PC-3 (cell line): ENCODE measurements around the gene PNMA6E. TPM values are rescaled to one million over a fixed set of nuclear protein-coding genes. Genes with fewer than 3 reads are reported as not detected.

Experiments used
- ATAC-seq: fragments of 200-7000 bp; cut with Tn5 transposase; 2 replicates; pipeline ENCODE4 v1.9.1; 2020; ENCODE audit warnings: mild to moderate bottlenecking, moderate library complexity
- BruUV-seq: library from RNA; stranded (reverse); fragments of 400-500 nt; replicated peaks from 2 replicates; lab custom pipeline; 2021; lab: Mats Ljungman, UMichigan
- CTCF ChIA-PET: fragments of 300-600 bp; sonication (Branson Sonifier 250); formaldehyde crosslinking; loops from one replicate; lab custom pipeline; 2022; ENCODE audit warnings: antibody characterized with exemption; lab: Charles Lee
- POLR2A ChIA-PET: fragments of 300-600 bp; sonication (Branson Sonifier 250); formaldehyde crosslinking; loops from one replicate; lab custom pipeline; 2022; ENCODE audit warnings: antibody characterized with exemption; ENCODE audit not compliant: unreplicated experiment; lab: Charles Lee
- DNase-seq: peaks from one replicate; pipeline ENCODE4 v3.0.0-alpha.2; 2015
- H2AFZ ChIP-seq: fragments of 300-600 bp; sonication (generic); 2 replicates; pipeline ENCODE4 v1.6.0; 2016; ENCODE audit warnings: antibody characterized with exemption, low read length
- H3F3A ChIP-seq: fragments of 300-600 bp; sonication (generic); one replicate; pipeline ENCODE4 v1.6.0; 2017; ENCODE audit warnings: antibody characterized with exemption, low read length, control low read depth, mild to moderate bottlenecking; ENCODE audit not compliant: unreplicated experiment
- H3K27ac ChIP-seq: fragments of 300-600 bp; sonication (generic); 2 replicates; pipeline ENCODE4 v1.5.1; 2016; ENCODE audit warnings: mild to moderate bottlenecking, low read length
- H3K27me3 ChIP-seq: fragments of 300-600 bp; sonication (generic); 2 replicates; pipeline ENCODE4 v1.6.1; 2016; ENCODE audit warnings: low read length, mixed read lengths
- H3K36me3 ChIP-seq: fragments of 300-600 bp; sonication (generic); 2 replicates; pipeline ENCODE4 v1.6.1; 2016; ENCODE audit warnings: low read depth, mixed run types, low read length, mixed read lengths
- H3K4me1 ChIP-seq: fragments of 300-600 bp; sonication (generic); 2 replicates; pipeline ENCODE4 v1.5.1; 2016; ENCODE audit warnings: low read length; ENCODE audit not compliant: insufficient read depth
- H3K4me2 ChIP-seq: fragments of 300-600 bp; sonication (generic); 2 replicates; pipeline ENCODE4 v1.6.0; 2016; ENCODE audit warnings: low read length
- H3K4me3 ChIP-seq: fragments of 300-600 bp; sonication (generic); 2 replicates; pipeline ENCODE4 v1.5.1; 2016; ENCODE audit warnings: mild to moderate bottlenecking, low read length, mixed read lengths
- H3K79me2 ChIP-seq: fragments of 300-600 bp; sonication (generic); 2 replicates; pipeline ENCODE4 v1.6.1; 2017; ENCODE audit warnings: low read length, mixed read lengths
- H3K9ac ChIP-seq: fragments of 300-600 bp; sonication (generic); 2 replicates; pipeline ENCODE4 v1.6.0; 2016; ENCODE audit warnings: mild to moderate bottlenecking, low read length
- H3K9me2 ChIP-seq: fragments of 300-600 bp; sonication (generic); replicated peaks from 2 replicates; pipeline ENCODE4 v1.6.1; 2016; ENCODE audit warnings: mixed run types, low read length, mixed read lengths
- H3K9me3 ChIP-seq: fragments of 300-600 bp; sonication (generic); 2 replicates; pipeline ENCODE4 v1.6.1; 2016; ENCODE audit warnings: low read length, mixed read lengths
- H4K20me1 ChIP-seq: fragments of 300-600 bp; sonication (generic); 2 replicates; pipeline ENCODE4 v1.6.1; 2016; ENCODE audit warnings: low read length, mixed read lengths
- CTCF ChIP-seq: fragments of 300-600 bp; sonication (generic); conservative IDR thresholded peaks from 2 replicates; pipeline ENCODE4 v1.5.1; 2017; ENCODE audit warnings: antibody characterized with exemption, low read depth, mild to moderate bottlenecking, low read length
- EZH2 ChIP-seq: fragments of 300-600 bp; sonication (generic); IDR thresholded peaks from one replicate; pipeline ENCODE4 v1.6.1; 2017; ENCODE audit warnings: antibody characterized with exemption, mild to moderate bottlenecking, low read length; ENCODE audit not compliant: unreplicated experiment
- EZH2phosphoT487 ChIP-seq: fragments of 300-600 bp; sonication (generic); IDR thresholded peaks from 2 replicates; pipeline ENCODE4 v1.6.1; 2018; ENCODE audit warnings: mild to moderate bottlenecking, antibody characterized with exemption, low read length, borderline replicate concordance
- intact Hi-C: fragments of 100-400 bp; cut with micrococcal nuclease; formaldehyde crosslinking; loops from 2 replicates; pipeline ENCODE4 v1.9.0; 2023
- total RNA-seq: library from RNA; depleted of rRNA; stranded (reverse); fragments of >200 nt; gene quantifications from 2 replicates; pipeline ENCODE4 v1.2.3, GENCODE V29; 2014

Gene PNMA6E
- total RNA-seq, 1 experiment from 2014 or later: not detected

- peaks cover 42% of the 10 kb centered on the region for H3K27me3 ChIP-seq
- DNase-seq: no peak
Measured at GRCh38 chrX:153407736-153408135, 6.6 kb upstream of the PNMA6E start.

GRCh38 chrX:153406903-153407302, 5.8 kb upstream of the PNMA6E start:
- DNase-seq: no peak
- Histone ChIP-seq H3K27ac (no peak overlapping the region), H3K27me3 (peaks cover 36% of the 10 kb centered on the region), H3K9me3 (no peaks in the 10 kb centered on the region), H3K79me2 (no peaks in the 10 kb centered on the region), H2AFZ (no peak overlapping the region), H4K20me1 (no peaks in the 10 kb centered on the region), H3K4me3 (no peak overlapping the region), H3K9me2 (no peaks in the 10 kb centered on the region), H3K4me2 (no peak overlapping the region), H3K36me3 (no peaks in the 10 kb centered on the region), H3K9ac (no peak overlapping the region), H3F3A (no peaks in the 10 kb centered on the region), H3K4me1 (no peaks in the 10 kb centered on the region)
- intact Hi-C loops: no loop called here
- TF ChIP-seq CTCF: no peak
- no peak for TF ChIP-seq EZH2phosphoT487
- no peak for TF ChIP-seq EZH2
- ChIA-PET CTCF (no interaction called here), POLR2A (no interaction called here)
- no TSS peak for BruUV-seq
- no peak for ATAC-seq

More at GRCh38 chrX:153407736-153408135, 6.6 kb upstream of the PNMA6E start:
- Histone ChIP-seq H3K4me3 (no peak overlapping the region), H3K79me2 (no peaks in the 10 kb centered on the region), H3K4me1 (no peaks in the 10 kb centered on the region), H3F3A (no peaks in the 10 kb centered on the region), H4K20me1 (no peaks in the 10 kb centered on the region), H3K9me2 (no peaks in the 10 kb centered on the region), H3K27ac (no peak overlapping the region), H2AFZ (no peak overlapping the region), H3K9ac (no peak overlapping the region), H3K9me3 (no peaks in the 10 kb centered on the region), H3K36me3 (no peaks in the 10 kb centered on the region), H3K4me2 (no peak overlapping the region)
- BruUV-seq: no TSS peak
- ATAC-seq: no peak
- no peak for TF ChIP-seq EZH2phosphoT487
- TF ChIP-seq CTCF: no peak
- no peak for TF ChIP-seq EZH2
- ChIA-PET CTCF (no interaction called here), POLR2A (no interaction called here)
- intact Hi-C loops: no loop called here

GRCh38 chrX:153406011-153406410, 4.9 kb upstream of the PNMA6E start:
- ATAC-seq: no peak
- Histone ChIP-seq H3F3A (no peaks in the 10 kb centered on the region), H3K9me3 (no peaks in the 10 kb centered on the region), H2AFZ (no peak overlapping the region), H3K9me2 (no peaks in the 10 kb centered on the region), H3K4me3 (no peak overlapping the region), H3K36me3 (no peaks in the 10 kb centered on the region), H4K20me1 (no peaks in the 10 kb centered on the region), H3K27ac (no peak overlapping the region), H3K4me2 (no peak overlapping the region), H3K27me3 (peaks cover 27% of the 10 kb centered on the region), H3K79me2 (no peaks in the 10 kb centered on the region), H3K4me1 (no peaks in the 10 kb centered on the region), H3K9ac (no peak overlapping the region)
- intact Hi-C loops: no loop called here
- BruUV-seq: no TSS peak
- CTCF ChIA-PET: no interaction called here
- no peak for DNase-seq
- POLR2A ChIA-PET: no interaction called here
- no peak for TF ChIP-seq CTCF
- TF ChIP-seq EZH2: no peak
- no peak for TF ChIP-seq EZH2phosphoT487
